Uterus (tissue), 2 donors: Measurements from ENCODE around the gene HSCB.

Experiments
- POLR2A ChIP-seq, 2 donors: fragments of 450-650 bp; IDR thresholded peaks; one replicate each; pipeline ENCODE4 v1.6.1; 2016; ENCODE audit warnings: antibody characterized with exemption in 2 of 2, mild to moderate bottlenecking in 1 of 2, moderate library complexity in 1 of 2
- TF ChIP-seq, protein P1 (sequence below), 4 experiments: fragments of 200-600 bp in 2 of 4; fragments of 450-650 bp in 2 of 4; sonication (generic) in 2 of 4; IDR thresholded peaks; one replicate each; pipeline ENCODE4 v1.5.1; 2016 to 2019; ENCODE audit warnings: antibody characterized with exemption in 4 of 4, mild to moderate bottlenecking in 2 of 4, moderate library complexity in 1 of 4

DNA sequence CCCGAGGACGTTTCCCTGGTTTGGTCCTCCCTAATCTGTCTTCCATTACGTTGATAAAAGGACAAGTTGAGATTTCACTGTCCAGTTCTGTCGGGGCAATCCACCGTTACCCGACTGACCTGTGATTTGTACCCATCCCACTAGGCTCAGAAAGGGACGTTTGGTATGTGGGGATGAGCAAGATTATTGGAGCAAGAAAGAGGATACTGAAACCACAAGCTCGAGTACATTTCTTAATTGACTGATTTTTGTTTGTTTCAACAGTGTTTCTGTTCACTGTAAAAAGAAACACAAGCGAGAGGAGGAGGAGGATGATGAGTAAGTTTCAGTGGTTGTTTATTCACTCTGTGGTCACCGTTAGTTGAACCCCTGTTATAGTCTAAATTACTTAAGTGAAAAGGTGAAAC, 31.6 kb downstream of the HSCB start:
- TF ChIP-seq, protein P1, sequence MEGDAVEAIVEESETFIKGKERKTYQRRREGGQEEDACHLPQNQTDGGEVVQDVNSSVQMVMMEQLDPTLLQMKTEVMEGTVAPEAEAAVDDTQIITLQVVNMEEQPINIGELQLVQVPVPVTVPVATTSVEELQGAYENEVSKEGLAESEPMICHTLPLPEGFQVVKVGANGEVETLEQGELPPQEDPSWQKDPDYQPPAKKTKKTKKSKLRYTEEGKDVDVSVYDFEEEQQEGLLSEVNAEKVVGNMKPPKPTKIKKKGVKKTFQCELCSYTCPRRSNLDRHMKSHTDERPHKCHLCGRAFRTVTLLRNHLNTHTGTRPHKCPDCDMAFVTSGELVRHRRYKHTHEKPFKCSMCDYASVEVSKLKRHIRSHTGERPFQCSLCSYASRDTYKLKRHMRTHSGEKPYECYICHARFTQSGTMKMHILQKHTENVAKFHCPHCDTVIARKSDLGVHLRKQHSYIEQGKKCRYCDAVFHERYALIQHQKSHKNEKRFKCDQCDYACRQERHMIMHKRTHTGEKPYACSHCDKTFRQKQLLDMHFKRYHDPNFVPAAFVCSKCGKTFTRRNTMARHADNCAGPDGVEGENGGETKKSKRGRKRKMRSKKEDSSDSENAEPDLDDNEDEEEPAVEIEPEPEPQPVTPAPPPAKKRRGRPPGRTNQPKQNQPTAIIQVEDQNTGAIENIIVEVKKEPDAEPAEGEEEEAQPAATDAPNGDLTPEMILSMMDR (IDR thresholded peaks at IDR 0.05), result no peak
- TF ChIP-seq POLR2A (IDR thresholded peaks at IDR 0.05), result no peak
